GM19193 (cell line): Measurements from ENCODE around the gene RPL5.

Source experiments
- POLR2A ChIP-seq: IDR thresholded peaks from 4 replicates; pipeline ENCODE4 v1.6.1; 2011; ENCODE audit not compliant: insufficient read depth, insufficient read length; ENCODE audit errors: extremely low read depth

Gene RPL5

GRCh38 chr1:92831762-92832536 lies at the start of gene RPL5:
Gene RPL5, plus strand, starts transcription at chr1:92832040. Its CDS starts 75 bp downstream, at chr1:92832115.
- TF ChIP-seq POLR2A, result peak; percentile 100

DNA sequence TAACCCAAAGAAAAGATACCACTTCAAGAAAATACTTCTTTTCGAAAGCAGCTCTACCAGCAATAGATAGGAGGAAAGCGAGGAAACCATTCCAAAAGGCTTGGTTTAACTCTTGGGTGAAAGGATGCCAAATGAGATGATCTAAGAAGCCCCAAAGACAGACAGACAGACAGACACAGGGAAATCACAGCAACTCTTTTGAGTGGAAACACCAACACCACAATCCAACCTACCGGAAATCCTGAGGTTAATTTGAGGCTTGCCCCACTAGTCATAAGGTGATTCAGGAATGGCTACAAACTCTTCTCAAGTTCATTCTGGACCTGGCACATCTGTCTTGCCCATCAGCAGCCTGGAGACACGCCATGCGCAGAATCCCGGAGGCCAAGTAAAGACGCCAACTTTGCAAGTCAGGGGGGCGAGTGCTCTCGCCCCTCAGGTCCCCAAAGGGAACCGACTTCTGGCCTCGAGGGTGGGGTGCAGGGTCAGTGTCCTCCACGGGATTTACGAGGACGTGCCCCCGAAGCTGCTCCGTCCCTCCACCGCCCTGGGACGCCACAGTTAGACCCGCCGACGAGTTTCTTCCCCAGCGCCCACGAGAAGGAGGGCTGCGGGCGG lies 47.7 kb upstream of the RPL5 start:
- TF ChIP-seq POLR2A, result no peak

DNA sequence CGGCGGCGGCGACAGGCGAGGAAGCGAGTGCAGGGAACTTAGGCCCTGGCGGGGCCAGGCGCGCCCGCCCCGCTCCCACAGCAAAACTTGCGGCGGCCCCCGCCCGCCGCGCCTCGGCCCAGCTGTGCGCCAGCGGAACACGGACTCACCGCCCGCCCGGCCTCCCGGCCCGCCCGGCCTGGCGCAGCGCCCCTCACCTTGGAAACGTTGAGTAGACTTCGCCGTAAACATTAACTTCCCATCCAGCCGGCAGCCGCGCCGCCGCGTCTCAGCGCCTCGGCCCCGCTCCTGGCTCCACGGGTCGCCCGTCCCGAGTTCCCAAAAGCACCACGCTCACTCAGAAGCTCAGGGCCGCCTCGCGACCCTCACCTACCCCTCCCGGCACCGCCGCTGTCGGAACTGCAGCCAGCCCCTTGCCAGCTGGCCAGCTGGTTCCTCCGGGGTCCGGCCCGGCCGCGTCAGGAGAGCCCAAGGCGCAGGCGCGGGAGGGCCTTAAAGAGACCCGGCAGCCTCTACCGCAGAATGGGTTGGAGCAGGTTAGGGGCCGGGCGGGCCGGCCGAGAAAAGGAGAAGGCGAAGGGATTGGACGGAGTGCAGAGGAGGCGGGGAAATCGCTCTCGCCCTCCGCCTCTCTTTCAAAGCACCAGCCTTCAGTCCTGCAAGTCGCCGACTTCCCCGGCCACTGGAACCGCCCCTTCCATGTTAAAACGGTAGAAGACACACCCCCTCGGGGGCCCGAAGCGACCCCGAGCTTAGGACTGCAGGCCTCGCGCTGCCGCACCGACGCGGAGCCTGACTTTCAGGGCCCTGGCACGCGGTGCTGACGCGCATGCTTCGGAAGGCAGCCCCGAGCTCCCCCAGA lies 47.0 kb upstream of the RPL5 start, which contains the start of gene EVI5:
EVI5 (minus strand) TSS at position 470 of the 862 bp plus-strand sequence. CDS start 48,562 bp downstream, outside the sequence.
- peak; percentile 62 for TF ChIP-seq POLR2A

GRCh38 chr1:92786111-92786901 lies 45.5 kb upstream of the RPL5 start:
- TF ChIP-seq POLR2A, result no peak

DNA sequence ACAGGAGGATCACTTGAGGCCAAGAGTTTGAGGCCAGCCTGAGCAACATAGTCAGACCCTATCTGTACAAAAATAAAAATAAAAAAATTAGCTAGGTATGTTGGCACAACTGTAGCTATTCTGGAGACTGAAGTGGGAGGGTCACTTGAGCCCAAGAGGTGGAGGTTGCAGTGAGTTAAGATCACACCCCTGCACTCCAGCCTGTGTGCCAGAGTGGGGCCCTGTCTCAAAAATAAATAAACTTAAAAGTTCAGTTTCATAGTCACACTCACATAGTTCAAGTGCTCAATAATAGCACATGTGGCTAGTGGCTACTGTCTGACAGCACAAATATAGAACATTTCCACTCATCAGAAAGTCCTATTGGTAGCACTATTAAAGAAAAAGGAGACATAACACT lies 41.8 kb upstream of the RPL5 start:
- TF ChIP-seq POLR2A, result no peak

DNA sequence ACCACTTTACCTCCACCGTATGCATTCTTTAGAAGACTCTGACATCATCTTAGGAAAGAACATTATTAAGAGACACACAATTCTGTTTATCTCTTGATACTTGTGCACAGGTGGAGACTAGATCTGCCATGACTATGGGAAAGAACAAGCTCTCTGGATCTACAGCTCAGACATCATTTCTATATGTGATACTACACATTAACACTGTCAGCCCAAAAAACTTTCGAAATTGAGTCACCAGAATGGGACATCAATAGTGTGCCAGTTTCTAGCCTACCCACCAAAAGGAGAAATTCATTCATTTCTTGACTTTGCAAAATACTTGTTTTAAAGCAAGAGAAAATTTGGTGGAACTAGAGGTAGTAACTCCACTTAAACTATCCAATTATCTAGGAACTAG lies 41.0 kb upstream of the RPL5 start:
- TF ChIP-seq POLR2A, result no peak

DNA sequence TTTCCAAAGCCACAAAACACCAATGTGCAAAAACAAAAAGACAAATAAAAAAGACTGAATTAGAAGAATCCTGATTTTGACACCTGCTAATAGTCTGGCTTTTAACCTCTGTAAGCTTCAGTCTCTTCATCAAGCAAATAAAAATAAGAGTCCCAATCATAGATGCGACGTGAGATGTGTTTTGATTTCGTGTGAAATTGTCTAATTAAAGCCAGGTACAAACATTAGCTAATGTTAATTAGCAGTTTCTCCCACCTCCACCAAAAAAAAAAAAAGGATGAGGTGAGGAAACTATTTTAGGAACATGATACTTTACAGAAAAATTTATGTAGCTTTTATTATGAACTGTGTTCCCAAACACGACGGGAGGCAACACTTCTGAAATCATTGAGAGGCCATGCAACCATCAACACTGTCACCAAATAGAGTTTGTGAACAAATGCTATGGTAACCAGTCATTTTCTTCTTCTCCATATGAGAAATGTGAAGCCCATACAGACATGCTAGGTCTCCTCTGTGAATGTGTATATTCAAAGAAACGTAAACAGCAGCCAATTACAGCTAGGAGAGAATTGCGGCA lies 40.3 kb upstream of the RPL5 start:
- no peak for TF ChIP-seq POLR2A

- TF ChIP-seq POLR2A, result no peak
These were observed 39.5 kb upstream of the RPL5 start for GRCh38 chr1:92792340-92792782.

- TF ChIP-seq POLR2A, result no peak
These were observed 36.7 kb upstream of the RPL5 start for GRCh38 chr1:92795166-92795565.

DNA sequence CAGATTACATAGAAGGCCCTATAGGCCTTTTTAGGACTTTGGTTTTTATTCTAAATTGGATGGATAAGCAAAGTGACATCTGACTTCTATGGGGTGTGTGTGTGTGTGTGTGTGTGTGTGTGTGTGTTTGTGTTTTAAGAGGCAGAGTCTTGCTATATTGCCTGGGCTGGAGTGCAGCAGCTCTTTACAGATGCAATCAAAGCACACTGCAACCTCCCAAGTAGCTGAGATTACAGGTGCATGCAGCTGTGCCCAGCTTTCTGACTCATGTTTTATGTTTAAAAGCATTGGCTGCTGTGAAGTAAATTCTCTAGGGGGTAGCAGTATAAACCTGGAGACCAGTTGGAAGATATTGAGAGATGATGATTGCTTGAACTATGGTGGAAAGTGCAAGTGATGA lies 34.5 kb upstream of the RPL5 start:
- TF ChIP-seq POLR2A, result no peak

GRCh38 chr1:92797961-92798360 lies 33.9 kb upstream of the RPL5 start:
- TF ChIP-seq POLR2A, result no peak

- no peak for TF ChIP-seq POLR2A
These were observed 28.5 kb upstream of the RPL5 start for GRCh38 chr1:92803140-92803887.

DNA sequence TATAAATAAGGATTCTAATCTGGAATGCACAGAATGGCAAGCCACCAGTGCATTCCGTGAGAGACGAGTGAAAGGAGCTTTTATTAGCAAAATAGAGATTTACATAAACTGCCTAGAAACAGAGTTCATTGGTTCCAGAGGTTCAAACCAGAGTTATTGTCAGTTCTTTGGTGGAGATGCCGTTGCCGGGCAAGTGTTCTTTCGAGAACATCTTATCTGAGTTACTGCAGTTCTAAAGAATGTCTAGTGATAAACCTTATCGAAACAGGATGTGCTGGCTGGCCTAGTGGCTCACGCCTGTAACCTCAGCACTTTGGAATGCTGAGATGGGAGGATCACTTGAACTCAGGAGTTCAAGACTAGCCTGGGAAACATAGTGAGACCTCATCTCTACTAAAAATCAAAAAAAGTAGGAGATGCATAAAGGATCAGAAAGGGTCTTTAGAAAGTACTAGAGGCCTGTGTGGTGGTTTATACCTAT lies 27.1 kb upstream of the RPL5 start:
- no peak for TF ChIP-seq POLR2A
